SH-SY5Y (cell line): ENCODE measurements around the gene SF1.

Experiments
- GATA2 ChIP-seq: IDR thresholded peaks from 2 replicates; pipeline ENCODE4 v1.6.1; 2011; ENCODE audit warnings: mild to moderate bottlenecking, low read depth, low read length
- GATA3 ChIP-seq: IDR thresholded peaks from 2 replicates; pipeline ENCODE4 v1.6.1; 2011; ENCODE audit warnings: low read depth, mild to moderate bottlenecking, low read length, moderate library complexity

DNA sequence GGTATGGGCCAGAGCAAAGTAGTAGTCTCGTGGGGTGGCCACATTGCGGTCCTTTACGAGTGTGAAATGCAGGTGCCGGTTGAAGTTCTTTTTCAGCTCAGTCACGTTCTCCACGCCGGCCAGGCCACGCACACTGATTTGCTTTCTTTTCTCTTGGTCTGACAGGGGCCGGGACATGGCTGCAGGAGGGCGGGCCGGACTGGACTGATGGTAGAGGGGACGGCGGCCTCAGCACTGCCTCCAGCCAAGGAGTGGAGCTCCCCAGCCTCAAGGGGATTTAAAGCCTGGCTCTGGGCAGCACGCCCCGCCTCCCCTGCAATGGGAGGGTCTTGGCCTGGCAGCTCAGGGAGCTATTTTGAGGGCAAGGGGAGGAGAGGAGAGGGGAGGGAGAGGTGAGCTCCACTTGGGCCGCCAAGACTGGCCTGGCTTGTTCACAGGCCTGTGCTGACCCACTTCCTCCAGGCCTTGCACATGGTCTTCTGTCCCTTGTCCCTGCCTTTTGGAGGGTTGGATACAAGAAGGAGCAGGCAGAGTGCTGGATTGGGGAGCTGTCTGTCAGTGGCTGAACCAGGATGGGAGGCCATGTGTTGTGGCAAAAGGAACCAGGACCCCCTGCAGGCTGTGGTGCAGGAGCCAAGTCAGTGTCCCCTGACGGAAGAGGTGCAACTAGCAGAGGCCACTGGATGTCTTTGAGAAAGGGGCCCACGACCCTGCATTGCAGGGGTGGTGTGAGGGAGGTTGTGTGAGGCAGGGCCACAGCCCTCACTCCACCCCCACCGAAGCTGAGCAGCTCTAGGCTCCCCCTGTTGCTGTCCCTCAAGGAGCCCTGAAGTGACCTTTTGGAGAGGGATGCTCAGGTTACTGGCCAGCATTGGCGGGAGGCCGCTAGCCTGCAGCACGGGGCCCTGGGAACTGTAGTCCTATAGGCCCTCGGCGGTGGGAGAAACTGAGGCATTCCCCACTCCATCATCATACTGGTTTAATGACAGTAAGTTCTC, 18.3 kb downstream of the SF1 start, which contains the start of gene PYGM:
- TF ChIP-seq GATA2 (no peak), GATA3 (no peak)
